Parathyroid adenoma (tissue), 2 donors: Measurements from ENCODE around the gene APOL4.

Experiments used
- H2AFZ ChIP-seq: fragments of 300-600 bp; sonication (generic); one replicate; pipeline ENCODE4 v1.7.0; 2017; ENCODE audit warnings: antibody characterized with exemption, mild to moderate bottlenecking
- H3K27ac ChIP-seq: fragments of 300-600 bp; sonication (generic); one replicate; pipeline ENCODE4 v1.7.0; 2017
- H3K27me3 ChIP-seq: fragments of 300-600 bp; sonication (generic); one replicate; pipeline ENCODE4 v1.7.0; 2017; ENCODE audit warnings: low read length; ENCODE audit not compliant: control insufficient read depth, insufficient read depth
- H3K36me3 ChIP-seq: fragments of 300-600 bp; sonication (generic); one replicate; pipeline ENCODE4 v1.7.0; 2017; ENCODE audit warnings: low read length; ENCODE audit not compliant: control insufficient read depth, insufficient read depth
- H3K4me1 ChIP-seq: fragments of 300-600 bp; sonication (generic); one replicate; pipeline ENCODE4 v1.7.0; 2017; ENCODE audit warnings: control low read depth
- H3K4me2 ChIP-seq: fragments of 300-600 bp; sonication (generic); one replicate; pipeline ENCODE4 v1.7.0; 2017; ENCODE audit warnings: low read length
- H3K4me3 ChIP-seq: fragments of 300-600 bp; sonication (generic); one replicate; pipeline ENCODE4 v1.7.0; 2017; ENCODE audit warnings: low read depth, low read length
- H3K79me2 ChIP-seq: fragments of 300-600 bp; sonication (generic); one replicate; pipeline ENCODE4 v1.7.0; 2017; ENCODE audit warnings: control low read depth
- H3K9ac ChIP-seq: fragments of 300-600 bp; sonication (generic); one replicate; pipeline ENCODE4 v1.7.0; 2017; ENCODE audit warnings: mild to moderate bottlenecking
- H3K9me3 ChIP-seq: fragments of 300-600 bp; sonication (generic); one replicate; pipeline ENCODE4 v1.7.0; 2017; ENCODE audit warnings: low read length; ENCODE audit not compliant: control insufficient read depth
- CTCF ChIP-seq: fragments of 300-600 bp; sonication (generic); IDR thresholded peaks from one replicate; pipeline ENCODE4 v1.7.0; 2017; ENCODE audit warnings: antibody characterized with exemption, mild to moderate bottlenecking
- donor health status: primary hyperparathyroidism.

Gene APOL4

DNA sequence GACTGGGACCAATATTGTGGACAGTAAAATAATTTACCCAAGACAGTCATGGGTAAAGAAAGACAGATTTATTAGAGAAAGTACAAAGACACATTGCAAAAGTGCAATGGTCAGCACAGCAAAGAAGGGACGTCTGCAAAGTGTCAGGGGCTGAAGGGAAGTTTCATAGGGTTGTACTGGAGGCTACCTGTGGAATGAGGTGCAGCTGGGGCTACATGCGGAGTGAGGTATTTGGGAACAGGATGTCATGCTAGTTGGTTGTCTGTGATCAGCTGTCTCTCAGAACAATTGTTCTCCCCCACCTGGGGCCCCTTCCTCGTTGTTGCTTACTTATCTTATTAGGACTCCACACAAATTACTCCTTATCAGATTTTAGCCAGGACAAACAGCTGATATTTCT is 29.7 kb downstream of the APOL4 start:
- no peak overlapping the region for H3K4me3 ChIP-seq
- H3K36me3 ChIP-seq = no peaks in the 10 kb centered on the region
- H3K79me2 ChIP-seq = no peaks in the 10 kb centered on the region
- H3K27ac ChIP-seq = no peak overlapping the region
- H3K9me3 ChIP-seq = no peaks in the 10 kb centered on the region
- no peak overlapping the region for H3K9ac ChIP-seq
- H3K4me1 ChIP-seq = no peaks in the 10 kb centered on the region
- H3K27me3 ChIP-seq = no peaks in the 10 kb centered on the region
- TF ChIP-seq CTCF = no peak
- H3K4me2 ChIP-seq = no peak overlapping the region
- no peak overlapping the region for H2AFZ ChIP-seq

GRCh38 chr22:36166518-36167220 is 34.9 kb downstream of the APOL4 start:
- Histone ChIP-seq H3K36me3 (no peaks in the 10 kb centered on the region), H3K27me3 (no peaks in the 10 kb centered on the region), H3K79me2 (no peaks in the 10 kb centered on the region), H3K9me3 (no peaks in the 10 kb centered on the region), H3K9ac (no peak overlapping the region), H2AFZ (no peak overlapping the region), H3K4me1 (no peaks in the 10 kb centered on the region), H3K4me3 (no peak overlapping the region), H3K4me2 (no peak overlapping the region), H3K27ac (no peak overlapping the region)
- TF ChIP-seq CTCF = no peak

GRCh38 chr22:36166086-36166485 is 35.5 kb downstream of the APOL4 start:
- H3K9ac ChIP-seq = no peak overlapping the region
- no peaks in the 10 kb centered on the region for H3K36me3 ChIP-seq
- no peak overlapping the region for H2AFZ ChIP-seq
- no peaks in the 10 kb centered on the region for H3K4me1 ChIP-seq
- H3K27me3 ChIP-seq = no peaks in the 10 kb centered on the region
- no peaks in the 10 kb centered on the region for H3K9me3 ChIP-seq
- no peak overlapping the region for H3K4me3 ChIP-seq
- H3K4me2 ChIP-seq = no peak overlapping the region
- H3K79me2 ChIP-seq = no peaks in the 10 kb centered on the region
- no peak overlapping the region for H3K27ac ChIP-seq
- TF ChIP-seq CTCF = no peak

DNA sequence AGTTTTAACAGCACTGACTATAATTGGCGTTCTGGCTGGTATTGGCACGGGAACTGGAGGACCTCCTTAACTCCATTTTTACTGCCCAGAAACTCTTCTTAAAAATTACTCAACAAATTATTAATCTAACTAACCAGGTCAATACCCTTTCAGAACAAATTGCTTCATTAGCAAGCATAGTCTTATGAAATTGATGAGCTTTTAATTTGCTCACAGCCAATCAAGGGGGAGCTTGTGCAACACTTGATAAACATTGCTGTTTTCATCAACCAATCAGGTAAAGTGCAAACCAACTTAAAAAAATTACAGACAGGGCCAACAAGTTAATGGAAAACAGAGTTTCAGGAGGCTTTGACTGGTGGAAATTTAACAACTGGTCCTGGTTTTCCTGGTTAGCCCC is 36.5 kb downstream of the APOL4 start:
- H3K9me3 ChIP-seq = no peaks in the 10 kb centered on the region
- no peak overlapping the region for H3K4me2 ChIP-seq
- H3K36me3 ChIP-seq = no peaks in the 10 kb centered on the region
- H3K4me3 ChIP-seq = no peak overlapping the region
- H3K79me2 ChIP-seq = no peaks in the 10 kb centered on the region
- no peaks in the 10 kb centered on the region for H3K27me3 ChIP-seq
- TF ChIP-seq CTCF = no peak
- H3K4me1 ChIP-seq = no peaks in the 10 kb centered on the region
- no peak overlapping the region for H2AFZ ChIP-seq
- H3K27ac ChIP-seq = no peak overlapping the region
- H3K9ac ChIP-seq = no peak overlapping the region

- H3K4me3 ChIP-seq = no peak overlapping the region
- H3K9me3 ChIP-seq = no peaks in the 10 kb centered on the region
- H3K79me2 ChIP-seq = no peaks in the 10 kb centered on the region
- no peak overlapping the region for H2AFZ ChIP-seq
- no peaks in the 10 kb centered on the region for H3K36me3 ChIP-seq
- H3K9ac ChIP-seq = no peak overlapping the region
- no peaks in the 10 kb centered on the region for H3K4me1 ChIP-seq
- no peaks in the 10 kb centered on the region for H3K27me3 ChIP-seq
- H3K27ac ChIP-seq = no peak overlapping the region
- H3K4me2 ChIP-seq = no peak overlapping the region
- TF ChIP-seq CTCF = no peak
Measured at GRCh38 chr22:36164621-36165020, 37.0 kb downstream of the APOL4 start.
